Brain microvascular endothelial cell (primary cell): ENCODE measurements around the gene KCNJ15.

Experiments
- DNase-seq: peaks from one replicate; pipeline ENCODE4 v3.0.0-alpha.2; 2020
- H3K27ac ChIP-seq: fragments of 250-450 bp; sonication (Bioruptor Pico); 2 replicates; pipeline ENCODE4 v1.5.1; 2020; ENCODE audit warnings: mild to moderate bottlenecking, moderate library complexity
- H3K27me3 ChIP-seq: fragments of 250-450 bp; sonication (Bioruptor Pico); replicated peaks from 2 replicates; pipeline ENCODE4 v1.5.1; 2020; ENCODE audit warnings: mild to moderate bottlenecking
- H3K36me3 ChIP-seq: fragments of 250-450 bp; sonication (Bioruptor Pico); replicated peaks from 2 replicates; pipeline ENCODE4 v1.5.1; 2020; ENCODE audit warnings: mild to moderate bottlenecking
- H3K4me3 ChIP-seq: 2 replicates; pipeline ENCODE4 v1.5.1; 2011; ENCODE audit warnings: low read depth, mild to moderate bottlenecking, control low read depth, low read length, moderate library complexity
- in situ Hi-C: cut with HindIII; loops from 2 replicates; pipeline ENCODE4 v1.10.0; 2017; ENCODE audit warnings: low sequenced_read_pairs, low pct_ligation_motif_present
- TF ChIP-seq, protein P1 (sequence below): IDR thresholded peaks from 2 replicates; pipeline ENCODE4 v1.5.1; 2011; ENCODE audit warnings: low read depth, mild to moderate bottlenecking, moderate library complexity, low read length, control low read depth, inconsistent platforms; ENCODE audit errors: missing control alignments

Gene KCNJ15

DNA sequence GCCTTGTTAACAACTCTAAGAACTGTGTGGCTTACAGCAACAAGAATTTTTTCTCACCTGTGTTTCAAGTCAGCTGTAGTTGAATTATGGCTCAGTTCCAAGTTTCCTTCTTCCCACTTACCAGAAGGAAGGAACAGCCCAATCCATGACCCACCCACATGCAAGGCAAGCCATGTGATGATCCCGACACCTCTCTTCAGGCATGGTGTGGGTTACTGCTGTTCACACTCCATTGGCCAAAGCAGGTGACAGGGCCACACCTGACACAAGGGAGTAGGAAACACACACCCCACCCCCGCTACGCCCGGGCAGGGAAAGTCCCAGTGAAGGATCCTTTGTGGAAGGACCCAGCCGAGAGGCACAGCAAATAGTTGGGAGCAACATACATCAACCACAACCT, 36.3 kb downstream of the KCNJ15 start:
- TF ChIP-seq, protein P1, sequence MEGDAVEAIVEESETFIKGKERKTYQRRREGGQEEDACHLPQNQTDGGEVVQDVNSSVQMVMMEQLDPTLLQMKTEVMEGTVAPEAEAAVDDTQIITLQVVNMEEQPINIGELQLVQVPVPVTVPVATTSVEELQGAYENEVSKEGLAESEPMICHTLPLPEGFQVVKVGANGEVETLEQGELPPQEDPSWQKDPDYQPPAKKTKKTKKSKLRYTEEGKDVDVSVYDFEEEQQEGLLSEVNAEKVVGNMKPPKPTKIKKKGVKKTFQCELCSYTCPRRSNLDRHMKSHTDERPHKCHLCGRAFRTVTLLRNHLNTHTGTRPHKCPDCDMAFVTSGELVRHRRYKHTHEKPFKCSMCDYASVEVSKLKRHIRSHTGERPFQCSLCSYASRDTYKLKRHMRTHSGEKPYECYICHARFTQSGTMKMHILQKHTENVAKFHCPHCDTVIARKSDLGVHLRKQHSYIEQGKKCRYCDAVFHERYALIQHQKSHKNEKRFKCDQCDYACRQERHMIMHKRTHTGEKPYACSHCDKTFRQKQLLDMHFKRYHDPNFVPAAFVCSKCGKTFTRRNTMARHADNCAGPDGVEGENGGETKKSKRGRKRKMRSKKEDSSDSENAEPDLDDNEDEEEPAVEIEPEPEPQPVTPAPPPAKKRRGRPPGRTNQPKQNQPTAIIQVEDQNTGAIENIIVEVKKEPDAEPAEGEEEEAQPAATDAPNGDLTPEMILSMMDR: no peak
- no peak overlapping the region for H3K4me3 ChIP-seq
- in situ Hi-C loops: no loop called here

DNA sequence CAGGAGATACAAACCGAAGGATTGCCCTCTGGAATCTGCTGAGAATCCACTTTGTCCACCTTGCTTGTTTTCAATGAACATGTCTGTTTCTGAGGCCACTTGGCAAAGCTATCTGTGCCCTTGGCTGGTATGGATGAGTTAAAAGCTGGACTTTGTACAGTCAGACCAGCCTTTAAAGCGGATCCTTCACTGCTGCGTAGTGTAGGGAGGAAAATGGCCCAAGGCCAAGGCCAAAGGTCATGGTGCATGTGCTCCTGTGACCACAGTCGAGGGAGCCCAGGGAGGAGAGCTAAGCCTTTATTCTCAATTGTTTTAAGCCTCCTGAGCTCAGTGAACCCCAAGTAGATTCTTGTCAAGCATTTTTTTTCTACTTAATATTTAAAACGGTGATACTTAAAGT, 37.0 kb downstream of the KCNJ15 start:
- no peak overlapping the region for H3K4me3 ChIP-seq
- no peak for DNase-seq
- no peak overlapping the region for H3K27ac ChIP-seq
- TF ChIP-seq, protein P1: no peak
- no peaks in the 10 kb centered on the region for H3K36me3 ChIP-seq
- in situ Hi-C loops: no loop called here
- H3K27me3 ChIP-seq: no peaks in the 10 kb centered on the region

More for the DNA sequence above, 36.3 kb downstream of the KCNJ15 start:
- Histone ChIP-seq H3K27ac (no peak overlapping the region), H3K36me3 (no peaks in the 10 kb centered on the region), H3K27me3 (no peaks in the 10 kb centered on the region)
- no peak for DNase-seq

DNA sequence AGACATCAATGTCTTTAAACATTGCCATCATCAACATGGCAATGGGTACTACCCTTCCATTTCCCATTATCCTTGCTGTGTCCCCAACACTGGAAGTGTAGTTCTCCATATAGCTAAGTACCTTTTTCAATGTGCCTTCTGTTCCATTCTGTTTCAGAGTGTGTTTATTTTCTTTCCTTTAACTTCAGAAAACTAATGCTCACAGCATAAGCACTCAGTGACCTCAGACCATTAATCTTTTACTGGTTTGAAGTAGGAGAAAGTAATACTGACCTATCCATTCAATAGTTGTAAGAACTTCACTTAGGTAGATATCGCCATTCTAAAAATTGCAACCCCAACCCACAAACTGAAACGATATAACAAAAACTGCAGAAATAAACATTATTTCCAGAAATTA, 37.8 kb downstream of the KCNJ15 start:
- in situ Hi-C loops: no loop called here
- TF ChIP-seq, protein P1: no peak
- no peak overlapping the region for H3K4me3 ChIP-seq
- no peak overlapping the region for H3K27ac ChIP-seq
- no peak for DNase-seq
- H3K27me3 ChIP-seq: no peaks in the 10 kb centered on the region
- H3K36me3 ChIP-seq: no peaks in the 10 kb centered on the region

DNA sequence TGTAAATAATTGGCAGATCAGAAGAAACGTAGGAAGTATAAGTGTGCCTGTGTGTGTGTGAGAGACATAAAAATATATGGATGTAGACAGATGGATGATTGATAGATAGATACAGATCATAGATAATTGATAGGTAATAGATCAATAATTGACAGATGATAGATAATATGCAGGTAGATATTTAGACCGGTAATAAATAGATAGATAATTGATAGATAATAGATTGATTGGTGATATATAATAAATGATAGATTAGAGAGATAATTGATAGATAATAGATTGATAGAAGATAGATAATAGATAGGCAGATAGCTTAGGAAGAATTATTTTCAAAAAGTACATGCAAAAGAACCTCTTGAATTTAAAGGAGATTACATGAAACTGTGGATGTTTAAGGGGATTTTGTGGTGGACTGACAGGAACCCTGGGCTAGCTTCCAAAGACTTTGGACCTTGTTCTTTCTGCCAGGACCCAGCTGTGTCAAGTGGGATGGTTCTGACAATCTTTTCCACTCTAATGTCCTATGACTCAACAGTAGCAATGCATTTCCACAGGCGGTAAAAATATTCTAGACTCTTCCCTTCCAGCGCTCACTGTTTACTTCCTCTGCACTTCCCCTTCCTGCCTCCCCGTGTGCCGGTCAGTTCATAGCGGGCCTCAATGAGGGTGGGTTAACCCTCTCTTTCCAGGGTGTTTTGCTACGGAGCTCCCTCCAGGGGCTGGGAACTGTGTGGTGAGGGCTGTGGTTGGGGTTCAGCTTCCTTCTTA, 39.4 kb downstream of the KCNJ15 start:
- Histone ChIP-seq H3K27me3 (no peaks in the 10 kb centered on the region), H3K4me3 (no peak overlapping the region), H3K36me3 (no peaks in the 10 kb centered on the region), H3K27ac (no peak overlapping the region)
- in situ Hi-C loops: no loop called here
- TF ChIP-seq, protein P1: no peak
- DNase-seq: no peak

DNA sequence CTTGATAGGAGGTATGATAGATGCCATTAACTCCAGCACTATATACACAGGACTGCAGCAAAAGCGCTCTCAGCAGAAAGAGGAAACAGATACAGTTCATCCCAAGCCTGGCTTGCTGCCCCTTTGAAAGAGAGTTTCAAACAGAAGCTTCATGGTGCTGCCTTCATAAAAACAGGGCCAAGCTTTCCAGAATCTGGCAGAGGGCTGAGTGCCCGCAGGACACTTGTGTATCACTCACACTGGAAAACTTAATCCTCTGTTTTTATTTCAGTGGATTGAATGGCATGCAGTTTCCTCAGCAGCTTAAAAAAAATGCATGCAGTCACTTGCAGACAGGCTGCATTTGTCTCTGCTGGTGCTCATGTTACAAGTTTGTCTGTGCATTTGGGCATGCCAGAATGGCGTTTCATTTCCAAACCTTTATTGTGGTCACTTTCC, 40.4 kb downstream of the KCNJ15 start:
- TF ChIP-seq, protein P1: no peak
- H3K36me3 ChIP-seq: no peaks in the 10 kb centered on the region
- H3K4me3 ChIP-seq: no peak overlapping the region

DNA sequence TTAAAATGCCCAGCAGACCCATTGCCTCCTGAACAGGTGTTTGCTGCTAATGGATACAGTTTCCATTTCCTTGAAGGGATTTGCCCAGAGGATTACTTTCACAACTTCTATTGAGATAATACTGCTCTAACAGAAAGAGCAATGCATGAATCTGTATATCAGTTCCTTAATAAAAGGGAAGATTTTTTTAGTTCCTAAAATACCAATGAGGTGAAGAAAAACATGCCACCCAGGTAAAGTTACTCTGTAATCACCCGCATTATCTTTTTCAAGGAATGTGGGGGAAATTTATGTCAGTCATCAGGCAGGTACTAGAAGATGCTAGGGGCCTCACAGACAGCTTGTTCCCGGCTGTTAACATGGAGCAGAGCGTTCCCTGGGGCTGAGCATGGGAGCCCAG, 41.1 kb downstream of the KCNJ15 start:
- DNase-seq: no peak
- no peak overlapping the region for H3K4me3 ChIP-seq
- TF ChIP-seq, protein P1: no peak
- no peaks in the 10 kb centered on the region for H3K36me3 ChIP-seq
- in situ Hi-C loops: no loop called here
- H3K27me3 ChIP-seq: no peaks in the 10 kb centered on the region
- H3K27ac ChIP-seq: no peak overlapping the region

More for the DNA sequence above, 40.4 kb downstream of the KCNJ15 start:
- peak; percentile 34 for DNase-seq
- no peak overlapping the region for H3K27ac ChIP-seq
- in situ Hi-C loops: no loop called here
- H3K27me3 ChIP-seq: no peaks in the 10 kb centered on the region
